K562 (cell line): ENCODE measurements around the gene KRT8.

ENCODE experiments used
- BHLHE40 ChIP-seq: IDR thresholded peaks from 2 replicates; pipeline ENCODE4 v1.6.1; 2011; ENCODE audit warnings: low read length, improper control_type of control experiment
- FOXA3 ChIP-seq, 2 experiments: fragments of 450-650 bp in 1 of 2; sonication (generic) in 1 of 2; formaldehyde crosslinking; IDR thresholded peaks in 1 of 2; conservative IDR thresholded peaks in 1 of 2; 2 replicates each; pipeline versions ENCODE4 v1.4.0 to v1.8.0; 2020 to 2022; ENCODE audit warnings: mild to moderate bottlenecking in 2 of 2, missing genetic modification reagents in 1 of 2
- LEF1 ChIP-seq: fragments of 450-650 bp; IDR thresholded peaks from 2 replicates; pipeline ENCODE4 v1.6.1; 2016; ENCODE audit warnings: mild to moderate bottlenecking
- MYNN ChIP-seq, 2 experiments: sonication (generic); formaldehyde crosslinking in 1 of 2; IDR thresholded peaks; 2 replicates each; pipeline versions ENCODE4 v1.5.0 to v1.6.1; 2016 to 2020; ENCODE audit warnings: antibody characterized with exemption in 1 of 2, missing genetic modification reagents in 1 of 2
- POLR2AphosphoS5 ChIP-seq: IDR thresholded peaks from 2 replicates; pipeline ENCODE4 v1.6.1; 2011; ENCODE audit warnings: mild to moderate bottlenecking, low read depth, low read length, moderate library complexity; ENCODE audit not compliant: control insufficient read depth, insufficient read depth
- ZNF134 ChIP-seq: fragments of 250-450 bp; sonication (Bioruptor Pico); conservative IDR thresholded peaks from 2 replicates; pipeline ENCODE4 v1.4.0; 2020
- ZNF584 ChIP-seq: fragments of 200-800 bp; sonication (Bioruptor generic); IDR thresholded peaks from 2 replicates; pipeline ENCODE4 v1.6.1; 2016; ENCODE audit warnings: low read depth, mild to moderate bottlenecking, missing genetic modification characterization, missing compliant biosample characterization
- TF ChIP-seq, protein P1 (sequence below), 3 experiments: IDR thresholded peaks in 2 of 3; conservative IDR thresholded peaks in 1 of 3; 2 replicates each; pipeline ENCODE4 v1.5.1; 2011 to 2012; ENCODE audit warnings: low read length in 3 of 3, mild to moderate bottlenecking in 3 of 3, control low read depth in 2 of 3, improper control_type of control experiment in 1 of 3, inconsistent platforms in 1 of 3, low read depth in 1 of 3, mixed read lengths in 1 of 3, moderate library complexity in 1 of 3; ENCODE audit not compliant: insufficient read depth in 2 of 3

DNA sequence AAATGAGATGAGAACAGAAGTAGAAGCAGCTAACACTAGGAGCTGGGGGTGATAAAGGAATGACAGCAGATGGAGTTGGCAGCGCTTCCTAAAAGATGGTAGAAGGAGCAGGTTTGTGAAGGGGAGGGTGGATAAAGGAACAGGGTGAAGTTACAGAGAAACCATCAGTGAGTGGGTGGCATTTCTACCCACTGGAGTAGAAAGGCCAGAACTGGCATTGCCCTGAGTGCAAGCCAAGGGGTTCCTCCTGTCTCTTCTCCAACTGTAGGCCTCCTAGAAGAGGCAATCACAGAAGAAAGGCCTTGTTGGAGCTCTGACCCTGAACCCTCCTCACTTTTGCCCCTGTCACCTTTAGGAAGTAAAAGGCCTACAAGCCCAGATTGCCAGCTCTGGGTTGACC lies 46.2 kb upstream of the KRT8 start:
- TF ChIP-seq ZNF134 (CRISPR knock-in tag) = no peak
- TF ChIP-seq BHLHE40 = no peak
- TF ChIP-seq FOXA3 (CRISPR knock-in tag; conservative IDR thresholded peaks at IDR 0.05 in 1 of 2, IDR thresholded peaks at IDR 0.05 in 1 of 2) = no peak
- TF ChIP-seq MYNN (IDR thresholded peaks at IDR 0.05) = no peak
- no peak for TF ChIP-seq MYNN (CRISPR knock-in tag; IDR thresholded peaks at IDR 0.05)
- TF ChIP-seq LEF1 = no peak
- TF ChIP-seq, protein P1, sequence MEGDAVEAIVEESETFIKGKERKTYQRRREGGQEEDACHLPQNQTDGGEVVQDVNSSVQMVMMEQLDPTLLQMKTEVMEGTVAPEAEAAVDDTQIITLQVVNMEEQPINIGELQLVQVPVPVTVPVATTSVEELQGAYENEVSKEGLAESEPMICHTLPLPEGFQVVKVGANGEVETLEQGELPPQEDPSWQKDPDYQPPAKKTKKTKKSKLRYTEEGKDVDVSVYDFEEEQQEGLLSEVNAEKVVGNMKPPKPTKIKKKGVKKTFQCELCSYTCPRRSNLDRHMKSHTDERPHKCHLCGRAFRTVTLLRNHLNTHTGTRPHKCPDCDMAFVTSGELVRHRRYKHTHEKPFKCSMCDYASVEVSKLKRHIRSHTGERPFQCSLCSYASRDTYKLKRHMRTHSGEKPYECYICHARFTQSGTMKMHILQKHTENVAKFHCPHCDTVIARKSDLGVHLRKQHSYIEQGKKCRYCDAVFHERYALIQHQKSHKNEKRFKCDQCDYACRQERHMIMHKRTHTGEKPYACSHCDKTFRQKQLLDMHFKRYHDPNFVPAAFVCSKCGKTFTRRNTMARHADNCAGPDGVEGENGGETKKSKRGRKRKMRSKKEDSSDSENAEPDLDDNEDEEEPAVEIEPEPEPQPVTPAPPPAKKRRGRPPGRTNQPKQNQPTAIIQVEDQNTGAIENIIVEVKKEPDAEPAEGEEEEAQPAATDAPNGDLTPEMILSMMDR (IDR thresholded peaks at IDR 0.05 in 2 of 3, conservative IDR thresholded peaks at IDR 0.05 in 1 of 3; ENCODE audit: insufficient read depth in 2 of 3, low read depth in 1 of 3, low read length in 3 of 3) = no peak
- TF ChIP-seq ZNF584 = no peak
- no peak for TF ChIP-seq POLR2AphosphoS5
